ENCODE measurements around the gene HSD17B11.
"Not testable (repeated sequence)": the region's sequence is repeated elsewhere in the genome, so short reads cannot be mapped to it uniquely, and the experiment has no call there.

Gene HSD17B11

DNA sequence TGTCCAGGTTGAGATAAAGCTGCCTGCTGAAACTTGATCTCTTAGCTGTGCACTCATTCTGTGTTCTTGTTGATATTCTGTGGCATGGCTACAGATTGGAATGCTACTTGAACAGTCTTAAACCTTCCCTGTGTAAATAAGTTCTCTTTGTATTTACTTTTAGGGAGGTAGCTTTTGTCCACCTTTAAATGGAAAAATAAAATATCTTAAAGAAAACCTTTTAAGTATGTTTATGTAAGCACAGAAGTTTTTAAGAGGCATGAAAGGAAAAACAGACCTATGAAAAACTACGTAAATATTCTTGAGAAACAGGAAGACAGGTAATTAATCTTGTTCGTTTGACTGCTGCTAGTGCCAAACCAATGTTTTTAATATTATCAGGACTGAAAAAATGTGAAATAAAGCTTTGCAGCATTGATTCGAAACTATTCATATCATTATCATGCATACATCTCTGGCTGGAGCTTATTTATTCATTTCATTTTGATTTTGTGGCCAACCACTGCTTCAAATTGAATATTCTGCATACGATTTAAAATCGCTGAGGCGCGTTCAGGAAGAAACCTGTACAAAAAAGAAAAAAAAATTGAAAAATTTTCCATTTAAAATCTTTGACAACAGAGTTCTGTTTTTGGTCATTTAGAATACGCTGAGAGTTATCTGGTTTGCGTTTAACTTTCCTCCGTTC, 86.1 kb downstream of the HSD17B11 start:
- no peak for DNase-seq

DNA sequence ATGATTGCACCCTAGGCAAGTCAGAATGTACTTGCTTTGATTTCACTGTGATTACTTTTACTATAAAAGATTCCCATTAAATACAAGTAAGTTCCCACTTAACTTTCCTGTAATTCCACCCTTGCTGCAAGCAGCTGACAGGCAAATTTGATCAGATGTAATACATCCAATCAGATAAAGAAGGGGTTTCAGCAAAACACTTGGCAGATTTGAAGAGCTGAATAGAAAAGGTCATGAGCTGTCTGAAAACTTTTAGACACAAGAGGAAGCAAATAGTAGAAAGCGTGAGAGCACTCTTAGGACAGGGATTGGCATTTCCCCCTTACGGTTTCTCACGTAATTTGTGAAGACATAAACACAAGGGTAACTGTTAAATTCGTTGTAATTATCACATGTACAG, 91.1 kb downstream of the HSD17B11 start:
- no peak for DNase-seq

DNA sequence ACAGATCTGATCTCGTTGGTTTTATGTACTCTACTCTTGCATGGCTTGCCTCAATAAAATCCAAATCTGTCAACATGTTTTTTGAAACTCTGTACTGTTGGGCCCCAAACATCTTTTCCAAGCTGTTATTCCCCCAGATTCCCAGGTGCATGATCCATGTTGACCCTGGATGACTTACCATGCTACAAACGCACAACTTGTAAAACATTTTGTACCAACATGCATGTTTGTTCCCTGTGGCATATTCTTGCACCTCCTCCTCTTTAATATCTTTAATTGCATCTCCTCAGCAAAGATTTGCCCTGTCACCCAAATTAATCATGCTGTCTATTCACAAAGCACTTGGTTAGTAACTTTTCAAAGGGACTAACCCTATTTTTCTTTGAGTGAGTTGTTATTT, 92.6 kb downstream of the HSD17B11 start:
- no peak for DNase-seq

DNA sequence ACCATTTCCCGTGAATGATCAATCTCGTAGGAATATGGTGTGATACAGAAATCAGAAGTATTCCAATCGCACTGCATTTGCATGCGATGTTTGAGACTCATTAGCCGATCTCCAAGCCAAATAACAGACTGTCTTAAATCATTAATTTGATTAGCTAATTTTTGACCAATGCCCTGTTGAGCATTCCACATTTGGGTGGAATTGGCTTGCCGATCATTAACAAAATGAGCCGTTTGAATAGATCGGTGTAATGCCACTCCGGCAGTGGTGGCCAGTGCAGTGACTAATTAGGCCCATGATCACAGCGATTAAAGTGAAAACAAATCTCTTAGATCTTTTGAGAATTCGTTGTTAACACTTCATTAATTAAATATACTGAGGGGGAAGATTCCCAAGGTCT, 96.1 kb downstream of the HSD17B11 start:
- DNase-seq, result not testable (repeated sequence)

DNA sequence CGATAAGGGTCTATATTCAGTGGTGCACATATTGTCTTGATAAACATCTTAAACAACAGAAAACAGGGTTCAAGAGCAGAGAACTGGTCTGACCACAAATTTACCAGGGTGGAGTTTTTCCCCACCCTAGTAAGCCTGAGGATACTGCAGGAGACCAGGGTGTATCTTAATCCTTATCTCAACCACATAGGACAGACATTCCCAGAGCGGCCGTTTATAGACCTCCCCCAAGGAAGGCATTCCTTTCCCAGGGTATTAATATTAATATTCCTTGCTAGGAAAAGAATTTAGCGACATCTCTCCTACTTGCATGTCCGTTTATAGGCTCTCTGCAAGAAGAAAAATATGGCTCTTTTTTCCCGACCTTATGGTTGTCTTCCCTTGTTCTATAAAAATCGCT, 97.1 kb downstream of the HSD17B11 start:
- DNase-seq, result not testable (repeated sequence)

DNA sequence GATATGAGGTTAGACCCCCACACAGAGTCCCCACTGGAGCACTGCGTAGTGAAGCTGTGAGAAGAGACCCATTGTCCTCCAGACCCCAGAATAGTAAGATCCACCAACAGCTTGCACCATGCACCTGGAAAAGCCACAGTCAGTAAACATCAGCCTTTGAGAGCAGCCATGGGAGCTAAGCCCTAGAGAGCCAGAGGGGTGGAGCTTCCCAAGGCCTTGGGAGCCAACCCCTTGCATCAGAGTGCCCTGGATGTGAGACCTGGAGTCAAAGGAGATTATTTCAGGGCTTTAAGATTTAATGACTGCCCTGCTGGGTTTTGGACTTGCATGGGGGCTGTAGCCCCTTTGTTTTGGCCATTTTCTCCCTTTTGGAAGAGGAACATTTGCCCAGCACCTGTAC, 104.0 kb downstream of the HSD17B11 start:
- DNase-seq, result no peak

All from stimulated activated naive CD4-positive, alpha-beta T cell (primary cell).